ENCODE measurements around the gene KRT10. TPM values are rescaled to one million over a fixed set of nuclear protein-coding genes. Genes with fewer than 3 reads are reported as not detected.
"Not testable (repeated sequence)": the region's sequence is repeated elsewhere in the genome, so short reads cannot be mapped to it uniquely, and the experiment has no call there.

The KRT10 gene
- total RNA-seq, 1 experiment from 2014 or later = 24.8 TPM

DNA sequence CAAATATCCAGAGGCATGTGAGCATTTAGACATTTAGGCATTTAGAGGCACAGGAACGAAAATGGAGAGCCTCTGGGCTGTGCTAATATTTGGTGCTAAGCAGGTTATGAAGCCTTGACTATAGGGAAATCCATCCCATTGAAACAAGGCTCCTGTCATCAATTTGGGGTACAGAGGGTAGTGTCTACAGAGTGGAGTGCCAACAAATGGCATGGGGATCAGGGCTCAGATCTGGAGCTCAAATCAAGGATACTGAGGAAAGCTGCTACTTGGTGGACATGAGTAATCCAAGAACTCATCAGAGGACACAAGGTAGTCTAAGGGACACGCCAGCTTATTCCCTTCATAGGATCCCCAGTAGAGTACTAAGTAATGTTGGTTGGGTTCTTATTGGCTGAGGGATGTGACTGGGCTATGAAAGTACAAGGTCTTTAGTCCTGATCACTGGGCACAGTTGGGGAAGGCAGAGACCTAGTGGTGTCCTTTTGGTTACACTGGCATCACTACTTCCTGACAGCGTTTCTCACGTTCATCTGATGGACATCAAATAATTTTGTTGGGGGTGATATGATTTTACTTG, 5.2 kb downstream of the KRT10 start:
- Histone ChIP-seq H2AFZ (ENCODE audit: low read length) (no peak overlapping the region), H3K4me1 (ENCODE audit: insufficient read depth, low read length) (peaks cover 26% of the 10 kb centered on the region), H3K9me3 (ENCODE audit: low read length) (no peaks in the 10 kb centered on the region), H4K20me1 (ENCODE audit: low read length) (no peaks in the 10 kb centered on the region), H3K9ac (ENCODE audit: low read length) (no peak overlapping the region), H3F3A (ENCODE audit: low read length, unreplicated experiment) (peaks cover 7% of the 10 kb centered on the region), H3K9me2 (replicated peaks; ENCODE audit: low read length) (no peaks in the 10 kb centered on the region), H3K27me3 (ENCODE audit: low read length) (no peaks in the 10 kb centered on the region), H3K27ac (ENCODE audit: low read length) (no peak overlapping the region), H3K4me2 (ENCODE audit: low read length) (no peak overlapping the region), H3K36me3 (ENCODE audit: low read depth, low read length) (no peaks in the 10 kb centered on the region), H3K4me3 (ENCODE audit: low read length) (no peak overlapping the region), H3K79me2 (ENCODE audit: low read length) (peaks cover 25% of the 10 kb centered on the region)
- DNase-seq = no peak
- CTCF ChIA-PET = no interaction called here
- TF ChIP-seq EZH2phosphoT487 (IDR thresholded peaks at IDR 0.05; ENCODE audit: borderline replicate concordance, low read length) = no peak
- TF ChIP-seq, protein P1, sequence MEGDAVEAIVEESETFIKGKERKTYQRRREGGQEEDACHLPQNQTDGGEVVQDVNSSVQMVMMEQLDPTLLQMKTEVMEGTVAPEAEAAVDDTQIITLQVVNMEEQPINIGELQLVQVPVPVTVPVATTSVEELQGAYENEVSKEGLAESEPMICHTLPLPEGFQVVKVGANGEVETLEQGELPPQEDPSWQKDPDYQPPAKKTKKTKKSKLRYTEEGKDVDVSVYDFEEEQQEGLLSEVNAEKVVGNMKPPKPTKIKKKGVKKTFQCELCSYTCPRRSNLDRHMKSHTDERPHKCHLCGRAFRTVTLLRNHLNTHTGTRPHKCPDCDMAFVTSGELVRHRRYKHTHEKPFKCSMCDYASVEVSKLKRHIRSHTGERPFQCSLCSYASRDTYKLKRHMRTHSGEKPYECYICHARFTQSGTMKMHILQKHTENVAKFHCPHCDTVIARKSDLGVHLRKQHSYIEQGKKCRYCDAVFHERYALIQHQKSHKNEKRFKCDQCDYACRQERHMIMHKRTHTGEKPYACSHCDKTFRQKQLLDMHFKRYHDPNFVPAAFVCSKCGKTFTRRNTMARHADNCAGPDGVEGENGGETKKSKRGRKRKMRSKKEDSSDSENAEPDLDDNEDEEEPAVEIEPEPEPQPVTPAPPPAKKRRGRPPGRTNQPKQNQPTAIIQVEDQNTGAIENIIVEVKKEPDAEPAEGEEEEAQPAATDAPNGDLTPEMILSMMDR (conservative IDR thresholded peaks at IDR 0.05; ENCODE audit: low read depth, low read length) = no peak
- TF ChIP-seq EZH2 (IDR thresholded peaks at IDR 0.05; ENCODE audit: low read length, unreplicated experiment) = no peak
- intact Hi-C loops (cut with micrococcal nuclease) = no loop called here
- ATAC-seq = no peak
- POLR2A ChIA-PET (ENCODE audit: unreplicated experiment) = no interaction called here
- no TSS peak for BruUV-seq (replicated peaks)

DNA sequence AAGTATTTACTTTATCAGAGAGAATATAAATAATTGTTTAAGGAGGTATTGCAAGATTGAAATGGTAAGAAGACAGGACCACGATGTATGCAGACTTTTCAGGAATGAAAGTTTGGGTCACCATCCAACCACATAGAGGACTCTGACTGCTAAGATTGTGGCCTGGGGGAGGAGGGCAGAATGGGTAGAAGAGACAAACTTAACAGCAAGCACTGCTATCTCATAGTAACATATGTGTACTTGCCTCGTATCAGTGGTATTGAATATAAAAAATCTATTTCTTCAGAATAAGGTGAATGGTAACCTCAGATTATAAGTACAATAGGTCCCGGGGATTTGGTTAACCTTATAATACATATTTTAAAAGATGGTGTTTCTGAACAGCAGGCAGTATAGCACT, 5.8 kb downstream of the KRT10 start:
- Histone ChIP-seq H3K79me2 (ENCODE audit: low read length) (peaks cover 25% of the 10 kb centered on the region), H3K27me3 (ENCODE audit: low read length) (no peaks in the 10 kb centered on the region), H3K4me1 (ENCODE audit: insufficient read depth, low read length) (peaks cover 23% of the 10 kb centered on the region), H3K9me3 (ENCODE audit: low read length) (no peaks in the 10 kb centered on the region), H2AFZ (ENCODE audit: low read length) (no peak overlapping the region), H3F3A (ENCODE audit: low read length, unreplicated experiment) (peaks cover 7% of the 10 kb centered on the region), H3K4me2 (ENCODE audit: low read length) (no peak overlapping the region), H3K4me3 (ENCODE audit: low read length) (no peak overlapping the region), H4K20me1 (ENCODE audit: low read length) (no peaks in the 10 kb centered on the region), H3K27ac (ENCODE audit: low read length) (no peak overlapping the region), H3K9me2 (replicated peaks; ENCODE audit: low read length) (no peaks in the 10 kb centered on the region), H3K36me3 (ENCODE audit: low read depth, low read length) (no peaks in the 10 kb centered on the region), H3K9ac (ENCODE audit: low read length) (no peak overlapping the region)
- ChIA-PET POLR2A (ENCODE audit: unreplicated experiment) (no interaction called here), CTCF (no interaction called here)
- ATAC-seq (no peak), DNase-seq (no peak)
- no TSS peak for BruUV-seq (replicated peaks)
- TF ChIP-seq EZH2phosphoT487 (IDR thresholded peaks at IDR 0.05; ENCODE audit: borderline replicate concordance, low read length) = no peak
- no peak for TF ChIP-seq EZH2 (IDR thresholded peaks at IDR 0.05; ENCODE audit: low read length, unreplicated experiment)
- TF ChIP-seq, protein P1 (conservative IDR thresholded peaks at IDR 0.05; ENCODE audit: low read depth, low read length) = no peak
- intact Hi-C loops (cut with micrococcal nuclease) = no loop called here

DNA sequence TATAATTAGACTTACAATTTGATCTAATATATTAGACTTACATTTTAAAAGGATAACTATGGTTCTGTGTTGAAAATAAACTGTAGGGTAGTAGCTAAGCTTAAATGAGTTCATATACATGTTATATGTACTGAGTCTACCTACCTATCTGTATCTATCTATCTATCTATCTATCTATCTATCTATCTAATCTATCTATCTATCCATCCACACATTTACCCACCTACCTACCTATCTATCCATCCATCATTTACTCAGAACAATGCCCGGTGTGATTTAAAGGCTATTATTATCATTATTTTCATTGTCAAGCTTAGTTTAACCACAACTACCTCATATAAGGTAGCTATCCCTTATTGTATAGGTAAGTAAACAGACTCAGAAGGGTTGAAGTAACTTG, 7.0 kb downstream of the KRT10 start:
- Histone ChIP-seq H3K4me3 (ENCODE audit: low read length) (no peak overlapping the region), H3K27ac (ENCODE audit: low read length) (no peak overlapping the region), H4K20me1 (ENCODE audit: low read length) (no peaks in the 10 kb centered on the region), H3F3A (ENCODE audit: low read length, unreplicated experiment) (peaks cover 7% of the 10 kb centered on the region), H2AFZ (ENCODE audit: low read length) (no peak overlapping the region), H3K79me2 (ENCODE audit: low read length) (peaks cover 23% of the 10 kb centered on the region), H3K4me1 (ENCODE audit: insufficient read depth, low read length) (peaks cover 24% of the 10 kb centered on the region), H3K9ac (ENCODE audit: low read length) (no peak overlapping the region), H3K9me2 (replicated peaks; ENCODE audit: low read length) (no peaks in the 10 kb centered on the region), H3K36me3 (ENCODE audit: low read depth, low read length) (no peaks in the 10 kb centered on the region), H3K9me3 (ENCODE audit: low read length) (no peaks in the 10 kb centered on the region), H3K4me2 (ENCODE audit: low read length) (no peak overlapping the region), H3K27me3 (ENCODE audit: low read length) (no peaks in the 10 kb centered on the region)
- ATAC-seq (no peak), DNase-seq (no peak)
- BruUV-seq (replicated peaks) = no TSS peak
- TF ChIP-seq EZH2 (IDR thresholded peaks at IDR 0.05; ENCODE audit: low read length, unreplicated experiment) (no peak), EZH2phosphoT487 (IDR thresholded peaks at IDR 0.05; ENCODE audit: borderline replicate concordance, low read length) (no peak)
- TF ChIP-seq, protein P1 (conservative IDR thresholded peaks at IDR 0.05; ENCODE audit: low read depth, low read length) = no peak
- ChIA-PET CTCF (no interaction called here), POLR2A (ENCODE audit: unreplicated experiment) (no interaction called here)
- intact Hi-C loops (cut with micrococcal nuclease) = no loop called here

DNA sequence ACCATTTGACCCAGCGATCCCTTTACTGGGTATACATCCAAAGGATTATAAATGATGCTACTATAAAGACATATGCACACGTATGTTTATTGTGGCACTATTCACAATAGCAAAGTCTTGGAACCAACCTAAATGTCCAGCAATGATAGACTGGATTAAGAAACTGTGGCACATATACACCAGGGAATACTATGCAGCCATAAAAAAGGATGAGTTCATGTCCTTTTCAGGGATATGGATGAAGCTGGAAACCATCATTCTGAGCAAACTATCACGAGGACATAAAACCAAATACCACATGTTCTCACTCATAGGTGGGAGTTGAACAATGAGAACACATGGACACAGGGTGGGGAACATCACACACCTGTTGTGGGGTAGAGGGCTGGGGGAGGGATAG, 7.8 kb downstream of the KRT10 start:
- CTCF ChIA-PET; H3K9ac ChIP-seq (ENCODE audit: low read length); H3K9me2 ChIP-seq (replicated peaks; ENCODE audit: low read length); H3F3A ChIP-seq (ENCODE audit: low read length, unreplicated experiment); BruUV-seq (replicated peaks); H3K27me3 ChIP-seq (ENCODE audit: low read length); H3K36me3 ChIP-seq (ENCODE audit: low read depth, low read length); H3K4me2 ChIP-seq (ENCODE audit: low read length); H4K20me1 ChIP-seq (ENCODE audit: low read length); H3K27ac ChIP-seq (ENCODE audit: low read length); H3K4me3 ChIP-seq (ENCODE audit: low read length); intact Hi-C loops (cut with micrococcal nuclease); DNase-seq; ATAC-seq; POLR2A ChIA-PET (ENCODE audit: unreplicated experiment); H2AFZ ChIP-seq (ENCODE audit: low read length); H3K9me3 ChIP-seq (ENCODE audit: low read length): not testable (repeated sequence)
- peaks cover 31% of the 10 kb centered on the region for H3K4me1 ChIP-seq (ENCODE audit: insufficient read depth, low read length)
- H3K79me2 ChIP-seq (ENCODE audit: low read length) = peaks cover 16% of the 10 kb centered on the region
